HepG2 (cell line): ENCODE results near the gene EIF3M. TPM values are rescaled to one million over a fixed set of nuclear protein-coding genes. Genes with fewer than 3 reads are reported as not detected.

Experiments
- FOSL1 ChIP-seq: sonication (generic); formaldehyde crosslinking; IDR thresholded peaks from 2 replicates; pipeline ENCODE4 v1.9.0; 2021; ENCODE audit warnings: missing genetic modification reagents, borderline replicate concordance
- FOXA1 ChIP-seq, 2 experiments: fragments of 450-650 bp in 1 of 2; sonication (generic) in 1 of 2; formaldehyde crosslinking in 1 of 2; IDR thresholded peaks; 2 replicates each; pipeline versions ENCODE4 v1.4.0 to v1.6.1; 2016 to 2020; ENCODE audit warnings: missing genetic modification reagents in 1 of 2
- FOXK1 ChIP-seq: sonication (generic); formaldehyde crosslinking; IDR thresholded peaks from 2 replicates; pipeline ENCODE4 v1.4.0; 2020; ENCODE audit warnings: low read depth, missing genetic modification reagents, borderline replicate concordance
- HHEX ChIP-seq: IDR thresholded peaks from 2 replicates; pipeline ENCODE4 v1.6.1; 2016; ENCODE audit warnings: control low read depth
- HIC2 ChIP-seq: sonication (generic); formaldehyde crosslinking; IDR thresholded peaks from 2 replicates; pipeline ENCODE4 v1.9.0; 2022; ENCODE audit warnings: low read depth, missing genetic modification reagents
- HOXA3 ChIP-seq: sonication (generic); formaldehyde crosslinking; IDR thresholded peaks from 2 replicates; pipeline ENCODE4 v1.5.0; 2020; ENCODE audit warnings: missing genetic modification reagents
- JDP2 ChIP-seq: sonication (generic); formaldehyde crosslinking; IDR thresholded peaks from 2 replicates; pipeline ENCODE4 v1.8.1; 2022; ENCODE audit warnings: missing genetic modification reagents, borderline replicate concordance
- KAT7 ChIP-seq: IDR thresholded peaks from 2 replicates; pipeline ENCODE4 v1.6.1; 2018; ENCODE audit warnings: borderline replicate concordance, missing compliant biosample characterization
- KDM3A ChIP-seq: IDR thresholded peaks from 2 replicates; pipeline ENCODE4 v1.6.1; 2018; ENCODE audit warnings: low read depth, missing compliant biosample characterization
- MAFF ChIP-seq: IDR thresholded peaks from 2 replicates; pipeline ENCODE4 v1.6.1; 2011; ENCODE audit warnings: low read depth, low read length, improper control_type of control experiment
- MATR3 ChIP-seq: sonication (generic); formaldehyde crosslinking; IDR thresholded peaks from 2 replicates; pipeline ENCODE4 v1.4.0; 2020; ENCODE audit warnings: missing genetic modification reagents
- MAX ChIP-seq: IDR thresholded peaks from 2 replicates; pipeline ENCODE4 v1.6.1; 2012; ENCODE audit warnings: inconsistent platforms
- NFRKB ChIP-seq: fragments of 450-650 bp; IDR thresholded peaks from 2 replicates; pipeline ENCODE4 v1.6.1; 2017
- RFX1 ChIP-seq: fragments of 450-650 bp; IDR thresholded peaks from 2 replicates; pipeline ENCODE4 v1.6.1; 2017
- TAF1 ChIP-seq: sonication (generic); formaldehyde crosslinking; IDR thresholded peaks from 2 replicates; pipeline ENCODE4 v1.4.0; 2020; ENCODE audit warnings: missing genetic modification reagents
- THAP11 ChIP-seq: IDR thresholded peaks from 2 replicates; pipeline ENCODE4 v1.6.1; 2016; ENCODE audit warnings: missing biosample characterization, missing genetic modification reagents
- THAP8 ChIP-seq: sonication (generic); formaldehyde crosslinking; IDR thresholded peaks from 2 replicates; pipeline ENCODE4 v1.5.1; 2020; ENCODE audit warnings: missing genetic modification reagents, mild to moderate bottlenecking, borderline replicate concordance
- USF2 ChIP-seq, 2 experiments: sonication (generic) in 1 of 2; formaldehyde crosslinking in 1 of 2; IDR thresholded peaks; 2 replicates each; pipeline versions ENCODE4 v1.5.1 to v1.6.1; 2011 to 2020; ENCODE audit warnings: borderline replicate concordance in 1 of 2, low read depth in 1 of 2, low read length in 1 of 2, mild to moderate bottlenecking in 1 of 2, missing genetic modification reagents in 1 of 2, moderate library complexity in 1 of 2
- ZNF234 ChIP-seq: sonication (generic); formaldehyde crosslinking; conservative IDR thresholded peaks from 2 replicates; pipeline ENCODE4 v1.5.1; 2020; ENCODE audit warnings: mild to moderate bottlenecking, missing genetic modification reagents
- ZNF30 ChIP-seq: sonication (generic); formaldehyde crosslinking; IDR thresholded peaks from 2 replicates; pipeline ENCODE4 v1.5.0; 2020; ENCODE audit warnings: mild to moderate bottlenecking, missing genetic modification reagents
- ZNF326 ChIP-seq: sonication (generic); formaldehyde crosslinking; IDR thresholded peaks from 2 replicates; pipeline ENCODE4 v1.4.0; 2020; ENCODE audit warnings: missing genetic modification reagents, borderline replicate concordance
- ZNF430 ChIP-seq: sonication (generic); formaldehyde crosslinking; IDR thresholded peaks from 2 replicates; pipeline ENCODE4 v1.9.0; 2021; ENCODE audit warnings: mild to moderate bottlenecking, missing genetic modification reagents
- ZNF589 ChIP-seq: sonication (generic); formaldehyde crosslinking; conservative IDR thresholded peaks from 2 replicates; pipeline ENCODE4 v1.8.0; 2022; ENCODE audit warnings: mild to moderate bottlenecking, moderate library complexity, missing genetic modification reagents
- ZNF614 ChIP-seq: IDR thresholded peaks from 2 replicates; pipeline ENCODE4 v1.6.1; 2018; ENCODE audit warnings: missing biosample characterization, missing genetic modification reagents, inconsistent platforms, borderline replicate concordance
- ZNF670 ChIP-seq: sonication (generic); formaldehyde crosslinking; IDR thresholded peaks from 2 replicates; pipeline ENCODE4 v1.8.0; 2022; ENCODE audit warnings: mild to moderate bottlenecking, missing genetic modification reagents, borderline replicate concordance
- ZNF746 ChIP-seq: sonication (generic); formaldehyde crosslinking; IDR thresholded peaks from 2 replicates; pipeline ENCODE4 v1.8.0; 2022; ENCODE audit warnings: mild to moderate bottlenecking, missing genetic modification reagents
- polyA plus RNA-seq, 8 experiments: library from polyadenylated mRNA; depleted of rRNA in 3 of 8; stranded (reverse) in 7 of 8; unstranded in 1 of 8; fragments of >200 nt; fragmentation: Illumina TruSeq in 4 of 8; extraction: Trizol in 4 of 8; gene quantifications; 2 replicates each; pipeline versions ENCODE4 v1.2.1 to v1.2.3, GENCODE V29; 2011 to 2016; ENCODE audit warnings: low read depth in 4 of 8, missing spikeins in 1 of 8, mixed read lengths in 1 of 8; ENCODE audit not compliant: insufficient read depth in 1 of 8
- total RNA-seq, 5 experiments: library from RNA; depleted of rRNA; stranded (reverse); fragments of >200 nt; fragmentation: Illumina TruSeq; extraction: Trizol; gene quantifications; 2 replicates each; pipeline ENCODE4 v1.2.3, GENCODE V29; 2016; ENCODE audit warnings: low read depth in 1 of 5

The EIF3M gene
- total and polyA plus RNA-seq, 2 of the 13 experiments (the other 11 are each of a cell fraction or from before 2014, with no cell fraction given): 279 to 389 TPM

GRCh38 chr11:32583459-32584271 lies at the start of gene EIF3M (continued):
- TF ChIP-seq FOSL1 (CRISPR knock-in tag) (0 out of 2 replicates have a peak, but pooled peaks have one; percentile 39), HOXA3 (peak; percentile 96), HHEX (CRISPR knock-in tag) (no peak), ZNF234 (CRISPR knock-in tag) (peak; percentile 70; the same call in 1 of the 2 replicates), ZNF30 (CRISPR knock-in tag) (no peak), USF2 (IDR thresholded peaks at IDR 0.05; ENCODE audit: low read depth, low read length) (no peak), USF2 (CRISPR knock-in tag; IDR thresholded peaks at IDR 0.05; ENCODE audit: borderline replicate concordance) (0 out of 2 replicates have a peak, but pooled peaks have one; percentile 31), HIC2 (no peak), NFRKB (no peak), ZNF430 (CRISPR knock-in tag) (peak; percentile 51; the same call in 1 of the 2 replicates), MAX (peak; percentile 97), ZNF326 (no peak), KAT7 (CRISPR knock-in tag) (peak; percentile 91), FOXA1 (IDR thresholded peaks at IDR 0.05) (no peak), FOXA1 (CRISPR knock-in tag; IDR thresholded peaks at IDR 0.05) (no peak), FOXK1 (CRISPR knock-in tag) (peak; percentile 81), ZNF746 (CRISPR knock-in tag) (0 out of 2 replicates have a peak, but pooled peaks have one; percentile 16), KDM3A (peak; percentile 37; the same call in 1 of the 2 replicates), ZNF589 (CRISPR knock-in tag) (no peak; the same call in 1 of the 2 replicates), ZNF670 (CRISPR knock-in tag) (peak; percentile 71; the same call in 1 of the 2 replicates), JDP2 (no peak), THAP8 (CRISPR knock-in tag) (peak; percentile 76; the same call in 1 of the 2 replicates), RFX1 (no peak), TAF1 (CRISPR knock-in tag) (peak; percentile 96), ZNF614 (CRISPR knock-in tag) (peak; percentile 90), MATR3 (no peak), MAFF (no peak), THAP11 (peak; percentile 94)
